Astrocyte (in vitro differentiated cells and primary cell): ENCODE measurements around the gene BANP. TPM values are rescaled to one million over a fixed set of nuclear protein-coding genes. Genes with fewer than 3 reads are reported as not detected.

Source experiments
- DNase-seq: peaks from one replicate; pipeline ENCODE4 v3.0.0-alpha.2; 2010; ENCODE audit warnings: low read depth
- FAIRE-seq: peaks from 2 replicates; lab custom pipeline; 2011; peaks lifted over from hg19 to GRCh38; lab: Jason Lieb, UNC
- H2AFZ ChIP-seq: 2 replicates; pipeline ENCODE4 v1.6.0; 2012; ENCODE audit warnings: low read depth, low read length, inconsistent platforms
- H3K27ac ChIP-seq: 2 replicates; pipeline ENCODE4 v1.5.1; 2011; ENCODE audit warnings: low read depth, low read length, inconsistent platforms
- H3K27me3 ChIP-seq: 2 replicates; pipeline ENCODE4 v1.6.0; 2011; ENCODE audit warnings: low read length, inconsistent platforms; ENCODE audit not compliant: insufficient read depth
- H3K36me3 ChIP-seq: 2 replicates; pipeline ENCODE4 v1.5.1; 2011; ENCODE audit warnings: low read length, inconsistent platforms; ENCODE audit not compliant: insufficient read depth
- H3K4me1 ChIP-seq: 2 replicates; pipeline ENCODE4 v1.5.1; 2011; ENCODE audit warnings: low read length, inconsistent platforms; ENCODE audit not compliant: insufficient read depth
- H3K4me2 ChIP-seq: 2 replicates; pipeline ENCODE4 v1.6.0; 2012; ENCODE audit warnings: low read length, inconsistent platforms
- H3K4me3 ChIP-seq: 2 replicates; pipeline ENCODE4 v1.5.1; 2011; ENCODE audit warnings: low read depth, mild to moderate bottlenecking, low read length, inconsistent platforms; ENCODE audit not compliant: insufficient read depth
- H3K79me2 ChIP-seq: 2 replicates; pipeline ENCODE4 v1.6.0; 2012; ENCODE audit warnings: mild to moderate bottlenecking, low read length, inconsistent platforms; ENCODE audit not compliant: insufficient read depth
- H3K9ac ChIP-seq: 2 replicates; pipeline ENCODE4 v1.6.0; 2012; ENCODE audit warnings: mild to moderate bottlenecking, low read length, inconsistent platforms
- H3K9me3 ChIP-seq: 2 replicates; pipeline ENCODE4 v1.5.1; 2012; ENCODE audit warnings: low read depth, mild to moderate bottlenecking, low read length, inconsistent platforms; ENCODE audit not compliant: insufficient read depth
- H4K20me1 ChIP-seq: 2 replicates; pipeline ENCODE4 v1.6.0; 2012; ENCODE audit warnings: low read length, inconsistent platforms; ENCODE audit not compliant: insufficient read depth
- H3K27ac Mint-ChIP-seq: one replicate; pipeline ENCODE4 v1.8.0; 2021; ENCODE audit warnings: mild to moderate bottlenecking, mixed read lengths; ENCODE audit not compliant: unreplicated experiment
- H3K27me3 Mint-ChIP-seq: one replicate; pipeline ENCODE4 v1.8.0; 2021; ENCODE audit warnings: low read depth, mixed read lengths; ENCODE audit not compliant: unreplicated experiment
- H3K36me3 Mint-ChIP-seq: one replicate; pipeline ENCODE4 v1.8.0; 2021; ENCODE audit warnings: low read depth, mixed read lengths; ENCODE audit not compliant: unreplicated experiment
- H3K4me1 Mint-ChIP-seq: one replicate; pipeline ENCODE4 v1.8.0; 2021; ENCODE audit warnings: low read depth, mixed read lengths; ENCODE audit not compliant: unreplicated experiment
- H3K4me3 Mint-ChIP-seq: one replicate; pipeline ENCODE4 v1.8.0; 2021; ENCODE audit warnings: mild to moderate bottlenecking, moderate library complexity, mixed read lengths; ENCODE audit not compliant: unreplicated experiment
- H3K9me3 Mint-ChIP-seq: one replicate; pipeline ENCODE4 v1.8.0; 2021; ENCODE audit warnings: mild to moderate bottlenecking, mixed read lengths; ENCODE audit not compliant: unreplicated experiment
- CTCF ChIP-seq: IDR thresholded peaks from 2 replicates; pipeline ENCODE4 v1.5.1; 2011; ENCODE audit warnings: low read depth, mild to moderate bottlenecking, inconsistent platforms, low read length, moderate library complexity; ENCODE audit not compliant: insufficient read depth
- EZH2 ChIP-seq: IDR thresholded peaks from 2 replicates; pipeline ENCODE4 v1.6.1; 2012; ENCODE audit warnings: mild to moderate bottlenecking, low read length, inconsistent platforms; ENCODE audit not compliant: insufficient read depth
- total RNA-seq: library from RNA; stranded (reverse); gene quantifications from 2 replicates; pipeline ENCODE4 v1.2.1, GENCODE V29; 2021

Gene BANP
- total RNA-seq, 1 donor from 2014 or later = 28.9 TPM

GRCh38 chr16:88003736-88004135 is 52.5 kb downstream of the BANP start:
- no peak for FAIRE-seq
- Mint-ChIP-seq H3K9me3 (no peaks in the 10 kb centered on the region), H3K4me1 (no peaks in the 10 kb centered on the region), H3K27me3 (no peaks in the 10 kb centered on the region), H3K36me3 (peaks cover 12% of the 10 kb centered on the region), H3K27ac (no peak overlapping the region), H3K4me3 (no peak overlapping the region)
- Histone ChIP-seq H3K9me3 (no peaks in the 10 kb centered on the region), H3K4me3 (no peak overlapping the region), H3K27ac (no peak overlapping the region), H3K9ac (no peak overlapping the region), H3K27me3 (no peaks in the 10 kb centered on the region), H2AFZ (no peak overlapping the region), H3K4me1 (no peaks in the 10 kb centered on the region), H4K20me1 (peaks cover 35% of the 10 kb centered on the region), H3K79me2 (peaks cover 10% of the 10 kb centered on the region), H3K4me2 (no peak overlapping the region), H3K36me3 (peaks cover 6% of the 10 kb centered on the region)
- no peak for TF ChIP-seq EZH2
- no peak for TF ChIP-seq CTCF
- no peak for DNase-seq

GRCh38 chr16:88004391-88004790 is 53.2 kb downstream of the BANP start:
- no peak for DNase-seq
- H3K9ac ChIP-seq = no peak overlapping the region
- no peaks in the 10 kb centered on the region for H3K27me3 ChIP-seq
- H3K36me3 ChIP-seq = peaks cover 6% of the 10 kb centered on the region
- Mint-ChIP-seq H3K27ac (no peak overlapping the region), H3K27me3 (no peaks in the 10 kb centered on the region), H3K36me3 (peaks cover 12% of the 10 kb centered on the region), H3K4me3 (no peak overlapping the region), H3K4me1 (peaks cover under 1% of the 10 kb centered on the region), H3K9me3 (no peaks in the 10 kb centered on the region)
- H2AFZ ChIP-seq = no peak overlapping the region
- no peak for TF ChIP-seq EZH2
- no peak for TF ChIP-seq CTCF
- H3K4me1 ChIP-seq = no peaks in the 10 kb centered on the region
- peaks cover 35% of the 10 kb centered on the region for H4K20me1 ChIP-seq
- FAIRE-seq = no peak
- no peak overlapping the region for H3K4me2 ChIP-seq
- no peak overlapping the region for H3K27ac ChIP-seq
- H3K79me2 ChIP-seq = peaks cover 10% of the 10 kb centered on the region
- no peak overlapping the region for H3K4me3 ChIP-seq
- H3K9me3 ChIP-seq = no peaks in the 10 kb centered on the region

GRCh38 chr16:88005181-88005581 is 53.9 kb downstream of the BANP start:
- Histone ChIP-seq H3K9ac (no peak overlapping the region), H4K20me1 (peaks cover 41% of the 10 kb centered on the region), H2AFZ (no peak overlapping the region), H3K27ac (no peak overlapping the region), H3K4me2 (no peak overlapping the region), H3K9me3 (no peaks in the 10 kb centered on the region), H3K4me1 (no peaks in the 10 kb centered on the region), H3K4me3 (no peak overlapping the region), H3K27me3 (no peaks in the 10 kb centered on the region), H3K36me3 (peaks cover 6% of the 10 kb centered on the region), H3K79me2 (peaks cover 10% of the 10 kb centered on the region)
- H3K4me3 Mint-ChIP-seq = no peak overlapping the region
- no peaks in the 10 kb centered on the region for H3K27me3 Mint-ChIP-seq
- H3K9me3 Mint-ChIP-seq = no peaks in the 10 kb centered on the region
- DNase-seq (no peak), FAIRE-seq (no peak)
- TF ChIP-seq CTCF (no peak), EZH2 (no peak)
- H3K4me1 Mint-ChIP-seq = peaks cover 8% of the 10 kb centered on the region
- peaks cover 14% of the 10 kb centered on the region for H3K36me3 Mint-ChIP-seq
- no peak overlapping the region for H3K27ac Mint-ChIP-seq
